SK-MEL-5 (cell line): ENCODE results near the gene IGF2. TPM values are rescaled to one million over a fixed set of nuclear protein-coding genes. Genes with fewer than 3 reads are reported as not detected.
A peak's percentile ranks its signal among the peaks of the same experiment; 100 is the strongest.
"Not testable (repeated sequence)": the region's sequence is repeated elsewhere in the genome, so short reads cannot be mapped to it uniquely, and the experiment has no call there.

Experiments
- DNase-seq: peaks from one replicate; pipeline ENCODE4 v3.0.0-alpha.2; 2016; ENCODE audit warnings: low read depth, low spot score
- in situ Hi-C: cut with HindIII; loops from 2 replicates; pipeline ENCODE4 v1.10.0; 2016; ENCODE audit warnings: low sequenced_read_pairs, high pct_unique_total_duplicates, low pct_unique_long_range_greater_than_20kb
- total RNA-seq: library from RNA; depleted of rRNA; stranded (reverse); fragments of >200 nt; shearing (Covaris generic); gene quantifications from 2 replicates; pipeline ENCODE4 v1.2.3, GENCODE V29; 2014

The IGF2 gene
- total RNA-seq, 1 experiment from 2014 or later, result 0.03 TPM

- in situ Hi-C loops, result no loop called here
- no peak for DNase-seq
These were observed 7.6 kb downstream of the IGF2 start for GRCh38 chr11:2131371-2132236.

GRCh38 chr11:2130881-2131352, 8.3 kb downstream of the IGF2 start:
- in situ Hi-C loops, result no loop called here
- no peak for DNase-seq

GRCh38 chr11:2129699-2130366, 9.4 kb downstream of the IGF2 start:
- in situ Hi-C loops, result no loop called here
- DNase-seq, result no peak

- DNase-seq, result no peak
- in situ Hi-C loops, result no loop called here
These were observed 9.9 kb downstream of the IGF2 start for GRCh38 chr11:2129308-2129698.

GRCh38 chr11:2128511-2129307, 10.5 kb downstream of the IGF2 start:
- in situ Hi-C loops, result no loop called here
- no peak for DNase-seq

- in situ Hi-C loops, result no loop called here
- no peak for DNase-seq
These were observed 11.1 kb downstream of the IGF2 start for GRCh38 chr11:2128130-2128510.

GRCh38 chr11:2127482-2128129, 11.6 kb downstream of the IGF2 start:
- no peak for DNase-seq
- in situ Hi-C loops, result no loop called here

GRCh38 chr11:2126520-2127085, 12.6 kb downstream of the IGF2 start:
- no peak for DNase-seq
- in situ Hi-C loops, result no loop called here

GRCh38 chr11:2124736-2125484, 14.3 kb downstream of the IGF2 start:
- in situ Hi-C loops, DNase-seq: not testable (repeated sequence)

GRCh38 chr11:2123628-2123960, 15.6 kb downstream of the IGF2 start:
- DNase-seq, result no peak
- in situ Hi-C loops, result no loop called here

GRCh38 chr11:2122907-2123627, 16.1 kb downstream of the IGF2 start:
- in situ Hi-C loops, result no loop called here
- DNase-seq, result peak; percentile 53

GRCh38 chr11:2122222-2122906, 16.8 kb downstream of the IGF2 start:
- no peak for DNase-seq

GRCh38 chr11:2121227-2122130, 17.7 kb downstream of the IGF2 start:
- in situ Hi-C loops, result no loop called here
- no peak for DNase-seq

More at GRCh38 chr11:2122222-2122906, 16.8 kb downstream of the IGF2 start:
- in situ Hi-C loops, result no loop called here

- in situ Hi-C loops, result no loop called here
These were observed 18.7 kb downstream of the IGF2 start for GRCh38 chr11:2120359-2121100.

More at GRCh38 chr11:2120359-2121100, 18.7 kb downstream of the IGF2 start:
- DNase-seq, result no peak
